DND-41 (cell line): ENCODE measurements around the gene SMG6.

Source experiments
- CTCF ChIP-seq: IDR thresholded peaks from 2 replicates; pipeline ENCODE4 v1.5.1; 2012; ENCODE audit warnings: borderline replicate concordance, low read length, moderate library complexity, mild to moderate bottlenecking; ENCODE audit not compliant: poor library complexity, severe bottlenecking; ENCODE audit errors: extremely low read depth
- EZH2 ChIP-seq: IDR thresholded peaks from 3 replicates; pipeline ENCODE4 v1.6.1; 2012; ENCODE audit warnings: borderline replicate concordance, low read depth, mild to moderate bottlenecking, moderate library complexity, low read length, inconsistent platforms; ENCODE audit not compliant: severe bottlenecking

GRCh38 chr17:2017274-2017941 lies 286.2 kb downstream of the SMG6 start:
- TF ChIP-seq CTCF (no peak), EZH2 (no peak)
